HG02973 (cell line): ENCODE measurements around the gene PPT2.
"Not testable (repeated sequence)": the region's sequence is repeated elsewhere in the genome, so short reads cannot be mapped to it uniquely, and the experiment has no call there.

Experiments
- ATAC-seq: cut with Tn5 transposase; IDR thresholded peaks from one replicate; pipeline ENCODE4 v1.9.1; 2021; ENCODE audit warnings: moderate library complexity; ENCODE audit not compliant: unreplicated experiment

PPT2 gene

DNA sequence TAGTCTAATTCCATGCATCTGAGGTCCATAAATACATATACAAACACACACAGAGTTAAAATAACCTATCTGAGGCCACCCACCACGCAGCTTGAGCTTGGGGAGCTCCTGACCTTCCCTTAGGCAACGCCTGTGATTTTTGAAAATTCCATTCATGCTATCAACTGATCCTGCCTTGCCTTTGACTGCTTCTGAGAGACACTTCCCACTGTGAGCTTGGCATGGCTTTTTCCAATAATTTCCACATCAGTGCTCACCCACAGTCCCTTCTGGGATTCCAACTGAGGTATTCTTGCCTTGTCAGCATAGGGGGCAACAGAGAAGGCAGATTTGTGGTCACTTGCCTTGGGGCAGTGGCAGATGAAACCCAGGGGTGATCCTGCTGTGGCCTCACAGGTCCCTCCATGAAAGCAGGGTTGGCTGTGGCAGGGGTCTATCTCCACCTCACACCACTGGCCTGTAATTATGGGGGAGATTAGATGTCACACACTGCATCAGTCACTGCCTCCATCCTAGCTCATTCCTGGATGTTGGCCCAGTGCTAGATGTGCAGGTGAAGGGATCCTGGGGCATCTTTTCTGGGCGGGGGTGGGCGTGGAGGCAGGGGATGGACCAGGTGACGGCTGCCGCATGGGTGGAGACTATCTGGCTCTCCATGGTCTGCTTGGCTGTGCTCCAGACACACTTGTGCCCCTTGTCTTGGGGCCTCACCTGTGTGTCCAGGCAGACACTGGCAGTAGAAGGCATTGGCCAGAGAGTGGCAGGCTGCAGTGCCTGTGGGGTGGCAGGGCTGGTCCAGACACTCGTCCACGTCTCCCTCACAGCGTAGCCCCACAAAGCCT lies 49.7 kb downstream of the PPT2 start:
- no peak for ATAC-seq

DNA sequence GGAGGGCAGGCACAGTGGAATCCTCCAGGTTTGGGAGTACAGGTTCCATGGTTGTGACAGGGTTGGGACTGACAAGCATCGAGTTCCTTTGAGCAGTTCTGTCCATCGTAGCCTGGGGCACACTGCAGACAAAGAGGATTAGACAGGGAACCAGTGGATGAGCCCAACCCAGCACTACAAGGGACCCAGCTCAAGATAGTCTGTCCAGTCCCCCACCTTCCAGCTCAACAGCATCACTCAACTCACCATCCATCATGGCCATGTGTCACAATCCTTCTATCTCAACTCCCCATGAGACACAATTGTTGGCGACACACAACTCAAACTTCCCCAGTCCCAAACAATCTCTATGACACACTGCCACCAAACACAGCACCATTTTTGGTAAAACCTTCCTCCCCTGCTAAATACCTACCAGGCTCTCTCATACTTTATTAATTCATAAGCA lies 50.4 kb downstream of the PPT2 start:
- ATAC-seq = no peak

- no peak for ATAC-seq
Measured at GRCh38 chr6:32208996-32209395, 55.1 kb downstream of the PPT2 start.

DNA sequence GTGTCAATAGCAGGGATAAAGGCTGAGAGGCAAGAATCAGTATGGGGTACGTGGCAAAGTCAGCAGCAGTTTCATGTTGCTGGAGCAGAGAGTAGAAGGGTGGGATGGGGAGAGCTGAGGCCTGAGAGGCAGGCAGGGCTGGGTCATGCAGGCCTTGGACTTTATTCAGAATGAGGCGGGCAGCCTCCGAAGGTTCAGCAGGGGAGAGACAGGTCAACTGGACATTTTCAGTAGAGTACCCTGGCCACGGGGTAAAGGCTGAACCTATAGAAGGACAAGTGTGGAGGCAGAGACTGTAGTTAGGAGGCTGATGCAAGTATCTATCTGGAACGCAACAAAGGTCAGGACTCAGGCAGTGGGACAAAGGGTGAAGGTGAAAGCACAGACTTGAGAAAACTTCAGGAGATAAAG lies 56.3 kb downstream of the PPT2 start:
- ATAC-seq = no peak

DNA sequence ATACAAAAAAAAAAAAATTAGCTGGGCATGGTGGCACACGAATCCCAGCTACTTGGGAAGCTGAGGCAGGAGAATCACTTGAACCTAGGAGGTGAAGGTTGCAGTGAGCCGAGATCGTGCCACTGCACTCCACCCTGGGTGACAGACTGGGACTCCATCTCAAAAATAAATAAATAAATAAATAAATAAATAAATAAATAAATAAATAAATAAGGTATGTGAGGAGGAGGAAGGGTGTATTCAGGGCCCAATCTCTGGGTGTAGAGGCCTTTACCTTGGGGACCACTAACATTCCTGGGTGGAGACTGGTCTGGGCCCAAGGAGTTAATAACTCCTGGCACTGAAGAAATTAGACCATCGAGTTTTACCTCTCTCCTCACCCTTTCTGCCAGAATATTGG lies 57.5 kb downstream of the PPT2 start:
- not testable (repeated sequence) for ATAC-seq

DNA sequence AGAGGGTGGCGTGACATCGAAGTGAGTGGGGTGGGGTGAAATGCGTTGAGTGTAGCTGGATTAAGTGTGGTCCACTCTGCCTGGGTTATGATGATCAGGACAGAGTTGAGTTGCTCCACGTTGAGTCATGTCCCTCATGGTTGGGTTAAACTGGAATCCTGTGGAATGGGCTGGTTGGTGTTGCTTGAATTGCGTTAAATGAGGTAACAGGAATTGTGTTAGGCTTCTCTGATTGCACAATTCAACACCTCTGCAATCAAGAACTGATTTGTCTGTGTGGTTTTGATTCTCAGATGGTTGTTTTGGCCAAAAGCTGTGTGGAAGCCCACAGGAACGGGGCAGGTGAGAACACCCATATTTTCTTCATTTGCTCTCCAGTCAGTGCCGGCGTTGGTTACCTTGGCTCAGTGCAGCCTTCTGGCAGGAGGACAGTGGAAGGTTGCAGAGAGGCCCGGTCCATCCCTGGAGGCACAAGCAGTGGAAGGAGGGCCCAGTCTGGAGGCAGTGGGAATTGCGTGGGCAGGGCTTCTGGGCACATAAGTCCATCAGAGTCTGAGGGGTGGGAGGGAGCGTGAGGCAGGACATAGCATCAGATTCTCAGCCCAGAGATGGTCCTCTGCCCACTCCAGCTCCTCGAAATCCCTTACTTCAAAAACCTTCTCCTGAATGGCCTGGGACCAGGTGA lies 58.3 kb downstream of the PPT2 start:
- ATAC-seq = no peak
